ENCODE measurements around the gene CHID1.

The CHID1 gene

GRCh38 chr11:864898-865297 is 45.7 kb downstream of the CHID1 start:
- no peak for DNase-seq (ENCODE audit: low spot score)

GRCh38 chr11:863910-864827 is 46.4 kb downstream of the CHID1 start:
- no peak for DNase-seq (ENCODE audit: low spot score)

- no peak for DNase-seq (ENCODE audit: low spot score)
These were observed 47.3 kb downstream of the CHID1 start for GRCh38 chr11:863023-863909.

- DNase-seq (ENCODE audit: low spot score): no peak
These were observed 48.0 kb downstream of the CHID1 start for GRCh38 chr11:862696-863022.

- no peak for DNase-seq (ENCODE audit: low spot score)
These were observed 48.4 kb downstream of the CHID1 start for GRCh38 chr11:862081-862661.

GRCh38 chr11:861105-861479 is 49.5 kb downstream of the CHID1 start:
- DNase-seq (ENCODE audit: low spot score): no peak

GRCh38 chr11:860234-861104 is 50.1 kb downstream of the CHID1 start:
- no peak for DNase-seq (ENCODE audit: low spot score)

- no peak for DNase-seq (ENCODE audit: low spot score)
These were observed 51.0 kb downstream of the CHID1 start for GRCh38 chr11:859394-860131.

- DNase-seq (ENCODE audit: low spot score): no peak
These were observed 51.8 kb downstream of the CHID1 start for GRCh38 chr11:858762-859339.

- DNase-seq (ENCODE audit: low spot score): no peak
These were observed 52.4 kb downstream of the CHID1 start for GRCh38 chr11:858053-858761.

- no peak for DNase-seq (ENCODE audit: low spot score)
These were observed 54.2 kb downstream of the CHID1 start for GRCh38 chr11:856397-856796.

GRCh38 chr11:855796-856195 is 54.8 kb downstream of the CHID1 start:
- DNase-seq (ENCODE audit: low spot score): no peak

- DNase-seq (ENCODE audit: low spot score): no peak
These were observed 55.3 kb downstream of the CHID1 start for GRCh38 chr11:855330-855674.

- no peak for DNase-seq (ENCODE audit: low spot score)
These were observed 55.8 kb downstream of the CHID1 start for GRCh38 chr11:854601-855329.

GRCh38 chr11:853682-854448 is 56.7 kb downstream of the CHID1 start:
- no peak for DNase-seq (ENCODE audit: low spot score)

- no peak for DNase-seq (ENCODE audit: low spot score)
These were observed 57.8 kb downstream of the CHID1 start for GRCh38 chr11:852762-853161.

GRCh38 chr11:850775-851763 is 59.5 kb downstream of the CHID1 start:
- no peak for DNase-seq (ENCODE audit: low spot score)

Data from HuH-7 (cell line).